ENCODE data around the gene FRMD4A. TPM values are rescaled to one million over a fixed set of nuclear protein-coding genes. Genes with fewer than 3 reads are reported as not detected.
A peak's percentile ranks its signal among the peaks of the same experiment; 100 is the strongest.

Gene FRMD4A
- total RNA-seq, 2 donors from 2014 or later: 18.9 to 46.1 TPM

- no peak for TF ChIP-seq POLR2A (IDR thresholded peaks at IDR 0.05)
- no peak for TF ChIP-seq CTCF (IDR thresholded peaks at IDR 0.05)
- Histone ChIP-seq H3K4me3 (no peak overlapping the region), H3K9me3 (no peaks in the 10 kb centered on the region), H3K36me3 (replicated peaks in 1 of 2; ENCODE audit: insufficient read depth in 1 of 2, low read depth in 2 of 2) (no peaks in the 10 kb centered on the region), H3K27ac (no peak overlapping the region), H3K4me1 (no peaks in the 10 kb centered on the region), H3K27me3 (no peaks in the 10 kb centered on the region)
- ATAC-seq: no peak
- 87 to 90% methylated on average over 4 of the region's 4 CpGs for WGBS, 2 donors
- intact Hi-C loops (cut with DNase I): no loop called here
- DNase-seq: no peak
Measured at GRCh38 chr10:13953371-13953770, 377.4 kb downstream of the FRMD4A start.

GRCh38 chr10:13950543-13950939 lies 380.2 kb downstream of the FRMD4A start:
- Histone ChIP-seq H3K4me1 (peaks cover 3% of the 10 kb centered on the region), H3K36me3 (replicated peaks in 1 of 2; ENCODE audit: insufficient read depth in 1 of 2, low read depth in 2 of 2) (no peaks in the 10 kb centered on the region), H3K27ac (no peak overlapping the region), H3K9me3 (no peaks in the 10 kb centered on the region), H3K27me3 (no peaks in the 10 kb centered on the region), H3K4me3 (no peak overlapping the region)
- no peak for DNase-seq
- intact Hi-C loops (cut with DNase I): no loop called here
- no peak for TF ChIP-seq POLR2A (IDR thresholded peaks at IDR 0.05)
- no peak for TF ChIP-seq CTCF (IDR thresholded peaks at IDR 0.05)
- ATAC-seq: no peak
- 71 to 79% methylated on average over 4 of the region's 4 CpGs for WGBS, 2 donors

- Histone ChIP-seq H3K4me3 (no peak overlapping the region), H3K4me1 (peaks cover 3% of the 10 kb centered on the region), H3K27me3 (no peaks in the 10 kb centered on the region), H3K36me3 (replicated peaks in 1 of 2; ENCODE audit: insufficient read depth in 1 of 2, low read depth in 2 of 2) (no peaks in the 10 kb centered on the region), H3K27ac (no peak overlapping the region), H3K9me3 (no peaks in the 10 kb centered on the region)
- intact Hi-C loops (cut with DNase I): no loop called here
- TF ChIP-seq POLR2A (IDR thresholded peaks at IDR 0.05): no peak
- TF ChIP-seq CTCF (IDR thresholded peaks at IDR 0.05): no peak
- 75 to 85% methylated on average over 3 of the region's 3 CpGs for whole genome bisulfite sequencing, 2 donors
- DNase-seq: no peak
- ATAC-seq: no peak
Measured at GRCh38 chr10:13949844-13950542, 380.7 kb downstream of the FRMD4A start.

- Histone ChIP-seq H3K4me1 (peaks cover 3% of the 10 kb centered on the region), H3K9me3 (no peaks in the 10 kb centered on the region), H3K4me3 (no peak overlapping the region), H3K36me3 (replicated peaks in 1 of 2; ENCODE audit: insufficient read depth in 1 of 2, low read depth in 2 of 2) (no peaks in the 10 kb centered on the region), H3K27ac (peak overlapping the region in 1 of 4 donors; percentile 11), H3K27me3 (no peaks in the 10 kb centered on the region)
- TF ChIP-seq CTCF (IDR thresholded peaks at IDR 0.05): no peak
- no peak for TF ChIP-seq POLR2A (IDR thresholded peaks at IDR 0.05)
- ATAC-seq: no peak
- 85 to 86% methylated on average over 5 of the region's 5 CpGs for WGBS, 2 donors
- intact Hi-C loops (cut with DNase I): no loop called here
- DNase-seq: no peak
Measured at GRCh38 chr10:13946209-13946460, 384.6 kb downstream of the FRMD4A start.
